Activated CD4-positive, alpha-beta T cell treated with anti-CD3 and anti-CD28 coated beads for 36 hours (primary cell): ENCODE results near the gene SLC25A26. TPM values are rescaled to one million over a fixed set of nuclear protein-coding genes. Genes with fewer than 3 reads are reported as not detected.

Experiments
- ATAC-seq: fragments of 200-7000 bp; cut with Tn5 transposase; one replicate; pipeline ENCODE4 v1.10.0; 2021; ENCODE audit warnings: mild to moderate bottlenecking, moderate library complexity
- CTCF ChIA-PET: fragments of 350-600 bp; sonication (Branson Sonifier 250); formaldehyde crosslinking; loops from one replicate; lab custom pipeline; 2021; ENCODE audit warnings: antibody characterized with exemption; lab: Charles Lee
- POLR2A ChIA-PET: fragments of 350-600 bp; sonication (Branson Sonifier 250); formaldehyde crosslinking; loops from one replicate; lab custom pipeline; 2021; ENCODE audit warnings: antibody characterized with exemption, inconsistent platforms; lab: Charles Lee
- DNase-seq: peaks from one replicate; pipeline ENCODE4 v3.0.0-alpha.2; 2020
- H3K27ac Mint-ChIP-seq: one replicate; pipeline ENCODE4 v1.8.0; 2021; ENCODE audit warnings: mixed read lengths
- H3K27me3 Mint-ChIP-seq: one replicate; pipeline ENCODE4 v1.8.0; 2021; ENCODE audit warnings: mixed read lengths
- H3K36me3 Mint-ChIP-seq: one replicate; pipeline ENCODE4 v1.8.0; 2021; ENCODE audit warnings: low read depth, mixed read lengths
- H3K4me1 Mint-ChIP-seq: one replicate; pipeline ENCODE4 v1.8.0; 2021; ENCODE audit warnings: mixed read lengths
- H3K4me3 Mint-ChIP-seq: one replicate; pipeline ENCODE4 v1.8.0; 2021; ENCODE audit warnings: mild to moderate bottlenecking, moderate library complexity, mixed read lengths
- H3K9me3 Mint-ChIP-seq: one replicate; pipeline ENCODE4 v1.8.0; 2021; ENCODE audit warnings: low read depth, mixed read lengths
- intact Hi-C, 2 experiments: fragments of 100-400 bp; cut with DNase I in 1 of 2; cut with micrococcal nuclease in 1 of 2; formaldehyde crosslinking; loops; one replicate each; pipeline versions ENCODE4 v1.14.2 to v1.15.1; 2022 to 2024; cut with DNase I, micrococcal nuclease
- total RNA-seq, 2 experiments: library from RNA; stranded (reverse); gene quantifications; one replicate each; pipeline ENCODE4 v1.2.3, GENCODE V29; 2021

SLC25A26 gene
- total RNA-seq, 2 experiments from 2014 or later: 14.2 to 22.7 TPM

- ATAC-seq (no peak), DNase-seq (no peak)
- CTCF ChIA-PET: interaction anchor here (0.6 to 6.2 kb wide), 35 partner anchors 8 to 700 kb away, joined by 3 to 39 read pairs (median 4); no protein-coding TSS in a partner anchor
- no peaks in the 10 kb centered on the region for H3K27me3 Mint-ChIP-seq
- H3K9me3 Mint-ChIP-seq: no peaks in the 10 kb centered on the region
- H3K36me3 Mint-ChIP-seq: peaks cover 8% of the 10 kb centered on the region
- peaks cover 2% of the 10 kb centered on the region for H3K4me1 Mint-ChIP-seq
- POLR2A ChIA-PET: no interaction called here
- no peak overlapping the region for H3K27ac Mint-ChIP-seq
- no peak overlapping the region for H3K4me3 Mint-ChIP-seq
- intact Hi-C loops: loop anchor here (1.0 kb wide), 1 partner anchor 562 kb away; no protein-coding TSS in a partner anchor
Observed at GRCh38 chr3:66253790-66254620, 33.2 kb downstream of the SLC25A26 start.

GRCh38 chr3:66255865-66256264, 35.1 kb downstream of the SLC25A26 start:
- Mint-ChIP-seq H3K27ac (no peak overlapping the region), H3K4me3 (no peak overlapping the region), H3K9me3 (no peaks in the 10 kb centered on the region), H3K4me1 (peaks cover 2% of the 10 kb centered on the region), H3K36me3 (peaks cover 10% of the 10 kb centered on the region), H3K27me3 (no peaks in the 10 kb centered on the region)
- DNase-seq: no peak
- CTCF ChIA-PET: interaction anchor here (1.2 to 6.2 kb wide), 5 partner anchors 12 to 566 kb away, joined by 3 to 39 read pairs (median 20); no protein-coding TSS in a partner anchor
- POLR2A ChIA-PET: no interaction called here
- ATAC-seq: no peak
- intact Hi-C loops: loop anchor here in 1 of 2 experiments (5.0 kb wide), 1 partner anchor 121 kb away; no protein-coding TSS in a partner anchor

- ATAC-seq (no peak), DNase-seq (no peak)
- Mint-ChIP-seq H3K9me3 (no peaks in the 10 kb centered on the region), H3K27me3 (no peaks in the 10 kb centered on the region), H3K27ac (no peak overlapping the region), H3K4me3 (no peak overlapping the region), H3K36me3 (peaks cover 13% of the 10 kb centered on the region), H3K4me1 (peaks cover 2% of the 10 kb centered on the region)
- intact Hi-C loops: loop anchor here in 1 of 2 experiments (5.0 kb wide), 1 partner anchor 120 kb away; no protein-coding TSS in a partner anchor
- ChIA-PET CTCF (interaction anchor here (1.6 to 6.2 kb wide), 2 partner anchors 99 to 565 kb away, joined by 3 to 39 read pairs; no protein-coding TSS in a partner anchor), POLR2A (interaction anchor here (0.7 kb wide), 1 partner anchor 147 kb away, joined by 3 read pairs; no protein-coding TSS in a partner anchor)
Observed at GRCh38 chr3:66256806-66257205, 36.0 kb downstream of the SLC25A26 start.

- DNase-seq: no peak
- ChIA-PET CTCF (interaction anchor here (1.0 kb wide), 1 partner anchor 557 kb away, joined by 4 read pairs; no protein-coding TSS in a partner anchor), POLR2A (no interaction called here)
- no peak for ATAC-seq
- H3K27me3 Mint-ChIP-seq: no peaks in the 10 kb centered on the region
- H3K9me3 Mint-ChIP-seq: no peaks in the 10 kb centered on the region
- H3K4me1 Mint-ChIP-seq: peaks cover 2% of the 10 kb centered on the region
- no peak overlapping the region for H3K4me3 Mint-ChIP-seq
- no peak overlapping the region for H3K27ac Mint-ChIP-seq
- intact Hi-C loops: loop anchor here in 1 of 2 experiments (5.0 kb wide), 1 partner anchor 118 kb away; no protein-coding TSS in a partner anchor
- peaks cover 20% of the 10 kb centered on the region for H3K36me3 Mint-ChIP-seq
Observed at GRCh38 chr3:66259566-66260255, 38.9 kb downstream of the SLC25A26 start.

- CTCF ChIA-PET: no interaction called here
- intact Hi-C loops: no loop called here
- peaks cover 23% of the 10 kb centered on the region for H3K36me3 Mint-ChIP-seq
- POLR2A ChIA-PET: no interaction called here
- DNase-seq: no peak
- no peak overlapping the region for H3K4me3 Mint-ChIP-seq
- no peaks in the 10 kb centered on the region for H3K9me3 Mint-ChIP-seq
- H3K27me3 Mint-ChIP-seq: no peaks in the 10 kb centered on the region
- ATAC-seq: no peak
- peaks cover 2% of the 10 kb centered on the region for H3K4me1 Mint-ChIP-seq
- no peak overlapping the region for H3K27ac Mint-ChIP-seq
Observed at GRCh38 chr3:66260431-66260830, 39.6 kb downstream of the SLC25A26 start.

- ChIA-PET CTCF (interaction anchor here (1.0 to 1.9 kb wide), 6 partner anchors 10 to 555 kb away, joined by 3 to 7 read pairs (median 4); no protein-coding TSS in a partner anchor), POLR2A (no interaction called here)
- no peaks in the 10 kb centered on the region for H3K27me3 Mint-ChIP-seq
- ATAC-seq (no peak), DNase-seq (no peak)
- no peak overlapping the region for H3K4me3 Mint-ChIP-seq
- peaks cover 28% of the 10 kb centered on the region for H3K36me3 Mint-ChIP-seq
- intact Hi-C loops: no loop called here
- H3K27ac Mint-ChIP-seq: peak overlapping the region; percentile 19
- H3K9me3 Mint-ChIP-seq: no peaks in the 10 kb centered on the region
- H3K4me1 Mint-ChIP-seq: peaks cover 2% of the 10 kb centered on the region
Observed at GRCh38 chr3:66261355-66261754, 40.6 kb downstream of the SLC25A26 start.

GRCh38 chr3:66265649-66266048, 44.8 kb downstream of the SLC25A26 start:
- POLR2A ChIA-PET: no interaction called here
- CTCF ChIA-PET: no interaction called here
- ATAC-seq: peak; percentile 33
- DNase-seq: no peak
- Mint-ChIP-seq H3K27ac (no peak overlapping the region), H3K4me3 (no peak overlapping the region), H3K36me3 (peaks cover 23% of the 10 kb centered on the region), H3K9me3 (no peaks in the 10 kb centered on the region), H3K4me1 (no peaks in the 10 kb centered on the region), H3K27me3 (no peaks in the 10 kb centered on the region)
- intact Hi-C loops: no loop called here

- no peak overlapping the region for H3K27ac Mint-ChIP-seq
Observed at GRCh38 chr3:66266551-66266950, 45.8 kb downstream of the SLC25A26 start.

GRCh38 chr3:66267031-66267430, 46.2 kb downstream of the SLC25A26 start:
- no peaks in the 10 kb centered on the region for H3K4me1 Mint-ChIP-seq
- H3K9me3 Mint-ChIP-seq: no peaks in the 10 kb centered on the region
- H3K36me3 Mint-ChIP-seq: peaks cover 19% of the 10 kb centered on the region

More at GRCh38 chr3:66266551-66266950, 45.8 kb downstream of the SLC25A26 start:
- ATAC-seq: no peak
- no peaks in the 10 kb centered on the region for H3K27me3 Mint-ChIP-seq
- H3K9me3 Mint-ChIP-seq: no peaks in the 10 kb centered on the region
- H3K36me3 Mint-ChIP-seq: peaks cover 20% of the 10 kb centered on the region
- DNase-seq: no peak
- no peaks in the 10 kb centered on the region for H3K4me1 Mint-ChIP-seq
- ChIA-PET POLR2A (no interaction called here), CTCF (interaction anchor here (1.4 kb wide), 1 partner anchor 13 kb away, joined by 6 read pairs; no protein-coding TSS in a partner anchor)
- no peak overlapping the region for H3K4me3 Mint-ChIP-seq
- intact Hi-C loops: no loop called here

GRCh38 chr3:66267906-66268305, 47.1 kb downstream of the SLC25A26 start:
- ATAC-seq: no peak
- peaks cover 23% of the 10 kb centered on the region for H3K36me3 Mint-ChIP-seq
- H3K4me1 Mint-ChIP-seq: no peaks in the 10 kb centered on the region
- H3K27me3 Mint-ChIP-seq: no peaks in the 10 kb centered on the region
- CTCF ChIA-PET: interaction anchor here (1.3 to 1.4 kb wide), 2 partner anchors 9 to 14 kb away, joined by 3 to 6 read pairs; no protein-coding TSS in a partner anchor
- no peak overlapping the region for H3K27ac Mint-ChIP-seq
- intact Hi-C loops: no loop called here
- POLR2A ChIA-PET: no interaction called here
- no peak for DNase-seq
- no peaks in the 10 kb centered on the region for H3K9me3 Mint-ChIP-seq
- no peak overlapping the region for H3K4me3 Mint-ChIP-seq

More at GRCh38 chr3:66267031-66267430, 46.2 kb downstream of the SLC25A26 start:
- ChIA-PET CTCF (interaction anchor here (1.4 kb wide), 1 partner anchor 13 kb away, joined by 6 read pairs; no protein-coding TSS in a partner anchor), POLR2A (no interaction called here)
- DNase-seq (no peak), ATAC-seq (no peak)
- H3K27me3 Mint-ChIP-seq: no peaks in the 10 kb centered on the region
- H3K27ac Mint-ChIP-seq: no peak overlapping the region
- H3K4me3 Mint-ChIP-seq: no peak overlapping the region
- intact Hi-C loops: no loop called here

GRCh38 chr3:66268864-66269263, 48.1 kb downstream of the SLC25A26 start:
- Mint-ChIP-seq H3K9me3 (no peaks in the 10 kb centered on the region), H3K27me3 (no peaks in the 10 kb centered on the region), H3K4me1 (no peaks in the 10 kb centered on the region), H3K4me3 (no peak overlapping the region), H3K36me3 (peaks cover 30% of the 10 kb centered on the region), H3K27ac (no peak overlapping the region)
- intact Hi-C loops: no loop called here
- DNase-seq: no peak
- ATAC-seq: no peak
- CTCF ChIA-PET: interaction anchor here (0.6 to 1.3 kb wide), 3 partner anchors 8 to 553 kb away, joined by 3 to 5 read pairs (median 3); no protein-coding TSS in a partner anchor
- POLR2A ChIA-PET: no interaction called here
